ENCODE measurements around the gene SSBP3. TPM values are rescaled to one million over a fixed set of nuclear protein-coding genes. Genes with fewer than 3 reads are reported as not detected.

SSBP3 gene
- total and polyA plus RNA-seq, 2 donors from 2014 or later, result 33.3 to 49.6 TPM

GRCh38 chr1:54370287-54370989 lies 35.8 kb downstream of the SSBP3 start:
- Histone ChIP-seq H3K27ac (ENCODE audit: low read depth in 2 of 2, low read length in 2 of 2) (no peak overlapping the region), H3K9me3 (ENCODE audit: control insufficient read depth in 2 of 3, insufficient read depth in 1 of 3, low read length in 3 of 3) (no peaks in the 10 kb centered on the region), H3K36me3 (ENCODE audit: control insufficient read depth in 2 of 3, insufficient read depth in 3 of 3, low read length in 3 of 3) (no peaks in the 10 kb centered on the region), H3K4me3 (ENCODE audit: low read length in 3 of 3) (no peak overlapping the region), H3K4me1 (ENCODE audit: control insufficient read depth in 2 of 3, insufficient read depth in 2 of 3, low read depth in 1 of 3, low read length in 3 of 3) (peaks cover 0 to 16% (median 11%) of the 10 kb centered on the region in 3 donors), H3K27me3 (ENCODE audit: control insufficient read depth, insufficient read depth, low read length) (no peaks in the 10 kb centered on the region), H3K9ac (ENCODE audit: low read length in 3 of 3) (no peak overlapping the region)
- TF ChIP-seq CTCF (IDR thresholded peaks at IDR 0.05; ENCODE audit: borderline replicate concordance, extremely low read depth, insufficient read depth), result no peak
- intact Hi-C loops (cut with DNase I), result no loop called here
- FAIRE-seq (no peak), DNase-seq (no peak)

GRCh38 chr1:54367613-54368012 lies 38.6 kb downstream of the SSBP3 start:
- H3K4me3 ChIP-seq (ENCODE audit: low read length in 3 of 3), result no peak overlapping the region
- FAIRE-seq (no peak), DNase-seq (no peak)
- no peak overlapping the region for H3K9ac ChIP-seq (ENCODE audit: low read length in 3 of 3)
- no peaks in the 10 kb centered on the region for H3K9me3 ChIP-seq (ENCODE audit: control insufficient read depth in 2 of 3, insufficient read depth in 1 of 3, low read length in 3 of 3)
- intact Hi-C loops (cut with DNase I), result no loop called here
- peaks cover 0 to 18% (median 6%) of the 10 kb centered on the region in 3 donors for H3K4me1 ChIP-seq (ENCODE audit: control insufficient read depth in 2 of 3, insufficient read depth in 2 of 3, low read depth in 1 of 3, low read length in 3 of 3)
- H3K27me3 ChIP-seq (ENCODE audit: control insufficient read depth, insufficient read depth, low read length), result no peaks in the 10 kb centered on the region
- no peak for TF ChIP-seq CTCF (IDR thresholded peaks at IDR 0.05; ENCODE audit: borderline replicate concordance, extremely low read depth, insufficient read depth)
- no peak overlapping the region for H3K27ac ChIP-seq (ENCODE audit: low read depth in 2 of 2, low read length in 2 of 2)
- H3K36me3 ChIP-seq (ENCODE audit: control insufficient read depth in 2 of 3, insufficient read depth in 3 of 3, low read length in 3 of 3), result no peaks in the 10 kb centered on the region

- Histone ChIP-seq H3K27me3 (ENCODE audit: control insufficient read depth, insufficient read depth, low read length) (no peaks in the 10 kb centered on the region), H3K27ac (ENCODE audit: low read depth in 2 of 2, low read length in 2 of 2) (no peak overlapping the region), H3K9ac (ENCODE audit: low read length in 3 of 3) (no peak overlapping the region), H3K4me3 (ENCODE audit: low read length in 3 of 3) (no peak overlapping the region), H3K4me1 (ENCODE audit: control insufficient read depth in 2 of 3, insufficient read depth in 2 of 3, low read depth in 1 of 3, low read length in 3 of 3) (peaks cover 0 to 2% (median 0%) of the 10 kb centered on the region in 3 donors), H3K9me3 (ENCODE audit: control insufficient read depth in 2 of 3, insufficient read depth in 1 of 3, low read length in 3 of 3) (no peaks in the 10 kb centered on the region), H3K36me3 (ENCODE audit: control insufficient read depth in 2 of 3, insufficient read depth in 3 of 3, low read length in 3 of 3) (no peaks in the 10 kb centered on the region)
- TF ChIP-seq CTCF (IDR thresholded peaks at IDR 0.05; ENCODE audit: borderline replicate concordance, extremely low read depth, insufficient read depth), result no peak
- DNase-seq (no peak), FAIRE-seq (no peak)
- intact Hi-C loops (cut with DNase I), result no loop called here
Observed at GRCh38 chr1:54365847-54366246, 40.3 kb downstream of the SSBP3 start.
